Caco-2 (cell line): ENCODE measurements around the gene CD8A. TPM values are rescaled to one million over a fixed set of nuclear protein-coding genes. Genes with fewer than 3 reads are reported as not detected.
"Not testable (repeated sequence)": the region's sequence is repeated elsewhere in the genome, so short reads cannot be mapped to it uniquely, and the experiment has no call there.

ENCODE experiments used
- BruUV-seq: library from RNA; stranded (reverse); fragments of 400-500 nt; replicated peaks from 2 replicates; lab custom pipeline; 2021; lab: Mats Ljungman, UMichigan
- CTCF ChIA-PET: fragments of 300-600 bp; sonication (Branson Sonifier 250); formaldehyde crosslinking; loops from one replicate; lab custom pipeline; 2022; ENCODE audit warnings: antibody characterized with exemption; lab: Charles Lee
- POLR2A ChIA-PET: fragments of 300-600 bp; sonication (Branson Sonifier 250); formaldehyde crosslinking; loops from one replicate; lab custom pipeline; 2022; ENCODE audit warnings: antibody characterized with exemption; lab: Charles Lee
- DNase-seq, 2 experiments: peaks; one replicate each; pipeline versions ENCODE4 v3.0.0 to v3.0.0-alpha.2; 2020 to 2022
- H3K27me3 ChIP-seq: replicated peaks from 2 replicates; pipeline ENCODE4 v1.6.0; 2011; ENCODE audit warnings: low read length; ENCODE audit not compliant: control insufficient read depth, insufficient read depth
- H3K36me3 ChIP-seq: 2 replicates; pipeline ENCODE4 v1.5.1; 2011; ENCODE audit warnings: low read length; ENCODE audit not compliant: control insufficient read depth, insufficient read depth
- H3K4me1 ChIP-seq: fragments of 250-450 bp; sonication (Bioruptor Pico); 2 replicates; pipeline ENCODE4 v1.5.1; 2020; ENCODE audit warnings: mild to moderate bottlenecking
- H3K4me3 ChIP-seq: 2 replicates; pipeline ENCODE4 v1.5.1; 2011; ENCODE audit warnings: low read depth, mild to moderate bottlenecking, control low read depth, low read length
- H3K9me3 ChIP-seq: fragments of 250-450 bp; sonication (Bioruptor Pico); 2 replicates; pipeline ENCODE4 v1.5.1; 2020; ENCODE audit warnings: mild to moderate bottlenecking, moderate library complexity
- H3K27ac Mint-ChIP-seq: one replicate; pipeline ENCODE4 v1.8.0; 2022; ENCODE audit warnings: mixed read lengths; ENCODE audit not compliant: unreplicated experiment
- H3K27me3 Mint-ChIP-seq: one replicate; pipeline ENCODE4 v1.8.0; 2022; ENCODE audit warnings: mixed read lengths; ENCODE audit not compliant: insufficient read depth, unreplicated experiment
- H3K36me3 Mint-ChIP-seq: one replicate; pipeline ENCODE4 v1.8.0; 2022; ENCODE audit warnings: mild to moderate bottlenecking, mixed read lengths; ENCODE audit not compliant: insufficient read depth, unreplicated experiment
- H3K4me1 Mint-ChIP-seq: one replicate; pipeline ENCODE4 v1.8.0; 2022; ENCODE audit warnings: low read depth, mixed read lengths; ENCODE audit not compliant: unreplicated experiment
- H3K4me3 Mint-ChIP-seq: one replicate; pipeline ENCODE4 v1.8.0; 2022; ENCODE audit warnings: mild to moderate bottlenecking, moderate library complexity, mixed read lengths; ENCODE audit not compliant: unreplicated experiment
- H3K9me3 Mint-ChIP-seq: one replicate; pipeline ENCODE4 v1.8.0; 2022; ENCODE audit warnings: mixed read lengths; ENCODE audit not compliant: unreplicated experiment
- CTCF ChIP-seq, 2 experiments: fragments of 200-600 bp in 1 of 2; IDR thresholded peaks; 1 replicate in 1 of 2; 2 replicates in 1 of 2; pipeline versions ENCODE4 v1.5.1 to v1.8.0; 2011 to 2022; ENCODE audit warnings: antibody characterized with exemption in 1 of 2, control low read depth in 1 of 2, inconsistent platforms in 1 of 2, low read depth in 1 of 2, low read length in 1 of 2, mild to moderate bottlenecking in 1 of 2, moderate library complexity in 1 of 2; ENCODE audit not compliant: insufficient read depth in 1 of 2, severe bottlenecking in 1 of 2, unreplicated experiment in 1 of 2
- intact Hi-C: fragments of 100-400 bp; cut with micrococcal nuclease; formaldehyde crosslinking; loops from one replicate; pipeline ENCODE4 v1.10.0; 2022; ENCODE audit not compliant: unreplicated experiment
- total RNA-seq: library from RNA; stranded (reverse); gene quantifications from 2 replicates; pipeline ENCODE4 v1.2.3, GENCODE V29; 2022

CD8A gene
- total RNA-seq, 1 experiment from 2014 or later = 1.6 TPM

DNA sequence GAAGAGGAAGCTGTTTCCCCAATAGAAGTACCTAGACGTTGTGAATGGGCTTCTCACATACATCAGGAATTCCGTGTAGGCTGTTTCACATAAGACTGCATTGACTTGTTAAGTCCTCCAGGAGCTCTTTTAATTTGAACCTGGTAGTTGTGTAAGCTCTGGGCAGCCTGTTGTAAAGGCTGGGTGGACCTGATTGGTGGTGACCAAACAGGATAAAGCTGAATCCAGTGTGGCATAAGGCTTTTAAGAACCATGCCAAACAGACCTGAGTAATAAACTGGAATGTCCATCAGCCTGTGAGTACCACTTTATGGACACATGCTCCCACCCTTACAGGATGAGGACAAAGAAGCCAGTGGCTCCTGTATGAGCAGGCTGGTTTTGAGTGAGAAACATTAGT is 46.6 kb downstream of the CD8A start:
- CTCF ChIA-PET = interaction anchor here (0.7 kb wide), 1 partner anchor 85 kb away, joined by 3 read pairs; no protein-coding TSS in a partner anchor
- peaks cover 5% of the 10 kb centered on the region; the same call in 1 of the 2 replicates for H3K4me1 ChIP-seq
- TF ChIP-seq CTCF (IDR thresholded peaks at IDR 0.05; ENCODE audit: insufficient read depth in 1 of 2, low read depth in 1 of 2, low read length in 1 of 2, severe bottlenecking in 1 of 2, unreplicated experiment in 1 of 2) = no peak
- no peak overlapping the region for H3K4me3 Mint-ChIP-seq
- H3K36me3 ChIP-seq = no peaks in the 10 kb centered on the region; the same call in 1 of the 2 replicates
- no peaks in the 10 kb centered on the region for H3K9me3 Mint-ChIP-seq
- H3K27ac Mint-ChIP-seq = no peak overlapping the region
- no peaks in the 10 kb centered on the region for H3K9me3 ChIP-seq
- no TSS peak for BruUV-seq
- no peak for DNase-seq
- intact Hi-C loops = no loop called here
- peaks cover 16% of the 10 kb centered on the region for H3K4me1 Mint-ChIP-seq
- H3K27me3 ChIP-seq = no peaks in the 10 kb centered on the region
- peaks cover 7% of the 10 kb centered on the region for H3K36me3 Mint-ChIP-seq
- H3K27me3 Mint-ChIP-seq = no peaks in the 10 kb centered on the region
- POLR2A ChIA-PET = interaction anchor here (0.5 kb wide), 1 partner anchor 288 kb away, joined by 3 read pairs; no protein-coding TSS in a partner anchor
- no peak overlapping the region for H3K4me3 ChIP-seq

DNA sequence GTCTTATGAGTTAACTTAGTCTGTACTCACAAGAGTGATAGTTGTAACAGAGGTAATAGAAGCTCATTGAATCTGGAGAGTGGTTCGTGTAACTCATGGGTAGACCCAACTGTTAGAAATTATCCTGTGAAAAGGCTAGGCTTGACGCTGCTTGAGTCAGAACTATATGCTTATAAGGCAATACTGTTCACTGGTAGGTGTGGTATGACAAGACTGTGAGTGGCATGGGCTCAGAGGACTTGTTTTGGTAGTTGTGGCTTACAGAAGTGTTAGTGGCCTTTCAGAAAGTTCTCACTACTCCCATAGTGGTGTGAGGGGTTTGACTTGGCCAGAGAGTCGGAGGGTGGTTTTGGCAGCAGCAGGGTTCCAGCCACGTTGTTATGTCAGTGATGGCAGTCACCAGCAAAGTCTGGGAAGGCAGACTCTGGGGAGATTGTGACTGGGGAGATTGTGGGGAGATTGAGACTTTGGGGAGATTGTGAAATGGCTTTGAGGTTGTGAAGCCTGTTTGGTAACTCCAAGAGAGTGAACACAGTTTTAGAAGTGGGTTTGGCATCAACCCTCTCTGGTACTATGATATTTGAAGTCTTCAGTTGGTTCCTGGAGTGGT is 48.7 kb downstream of the CD8A start:
- BruUV-seq, H3K9me3 Mint-ChIP-seq, H3K27me3 Mint-ChIP-seq, H3K36me3 Mint-ChIP-seq, H3K4me1 ChIP-seq, POLR2A ChIA-PET, intact Hi-C loops, H3K4me3 ChIP-seq, H3K27me3 ChIP-seq, H3K9me3 ChIP-seq, CTCF ChIA-PET, H3K4me1 Mint-ChIP-seq, H3K36me3 ChIP-seq, DNase-seq, H3K27ac Mint-ChIP-seq, H3K4me3 Mint-ChIP-seq: not testable (repeated sequence)

GRCh38 chr2:86739889-86740288 is 50.8 kb downstream of the CD8A start:
- DNase-seq, H3K4me3 ChIP-seq, H3K36me3 ChIP-seq, H3K4me1 Mint-ChIP-seq, H3K9me3 Mint-ChIP-seq, H3K36me3 Mint-ChIP-seq, H3K27me3 ChIP-seq, H3K4me3 Mint-ChIP-seq, BruUV-seq, H3K27ac Mint-ChIP-seq, POLR2A ChIA-PET, H3K9me3 ChIP-seq, H3K27me3 Mint-ChIP-seq, H3K4me1 ChIP-seq, intact Hi-C loops, CTCF ChIA-PET: not testable (repeated sequence)

DNA sequence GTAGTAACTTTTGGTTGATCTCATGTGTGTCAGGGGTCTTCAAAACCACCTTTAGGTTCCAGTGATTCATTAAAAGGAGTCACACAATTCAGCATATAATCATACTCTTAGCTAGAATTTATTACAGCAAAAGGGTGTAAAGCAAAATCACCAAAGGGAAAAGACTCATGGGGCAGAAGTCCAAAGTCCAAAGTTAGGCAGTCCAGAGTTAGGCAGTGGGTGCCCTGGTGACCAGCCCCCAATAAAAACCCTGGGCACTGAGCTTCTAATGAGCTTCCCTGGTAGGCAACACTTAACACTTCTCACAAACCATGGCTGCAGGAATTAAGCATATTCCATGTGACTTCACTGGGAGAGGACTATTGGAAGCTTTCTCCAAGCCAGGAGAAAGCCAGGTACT is 51.2 kb downstream of the CD8A start:
- H3K27me3 ChIP-seq, H3K9me3 Mint-ChIP-seq, H3K4me3 Mint-ChIP-seq, H3K36me3 Mint-ChIP-seq, H3K36me3 ChIP-seq, H3K4me1 ChIP-seq, POLR2A ChIA-PET, BruUV-seq, H3K27me3 Mint-ChIP-seq, H3K27ac Mint-ChIP-seq, H3K4me1 Mint-ChIP-seq, CTCF ChIA-PET, H3K9me3 ChIP-seq, H3K4me3 ChIP-seq, DNase-seq, intact Hi-C loops: not testable (repeated sequence)

DNA sequence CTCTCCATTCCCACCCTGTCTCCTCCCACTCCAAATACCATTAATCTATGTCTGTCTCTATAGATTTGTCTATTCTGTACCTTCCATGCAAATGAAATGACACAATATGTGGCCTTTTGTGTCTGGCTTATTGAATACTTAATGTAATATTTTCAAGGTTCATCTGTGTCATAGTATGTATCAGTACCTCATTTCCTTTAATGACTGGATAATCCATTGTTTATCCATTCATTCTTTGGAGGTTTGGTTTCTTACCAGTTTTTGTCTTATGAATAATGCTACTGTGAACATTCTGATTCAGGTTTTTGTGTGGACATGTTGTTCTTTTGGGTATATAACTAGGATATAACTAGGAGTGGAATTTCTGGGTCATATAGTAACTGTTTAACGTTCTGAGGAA is 55.8 kb downstream of the CD8A start:
- H3K27ac Mint-ChIP-seq, BruUV-seq, CTCF ChIA-PET: not testable (repeated sequence)

More for the DNA sequence above, 55.8 kb downstream of the CD8A start:
- H3K9me3 ChIP-seq, H3K27me3 Mint-ChIP-seq, POLR2A ChIA-PET, H3K36me3 Mint-ChIP-seq, H3K9me3 Mint-ChIP-seq, H3K4me3 ChIP-seq, H3K36me3 ChIP-seq, H3K4me1 Mint-ChIP-seq, DNase-seq, H3K4me1 ChIP-seq, H3K27me3 ChIP-seq, H3K4me3 Mint-ChIP-seq, intact Hi-C loops: not testable (repeated sequence)
